Measurements from ENCODE around the gene RBM15B.

GRCh38 chr3:51378065-51378464 lies 13.0 kb upstream of the RBM15B start:
- TF ChIP-seq, protein P1, sequence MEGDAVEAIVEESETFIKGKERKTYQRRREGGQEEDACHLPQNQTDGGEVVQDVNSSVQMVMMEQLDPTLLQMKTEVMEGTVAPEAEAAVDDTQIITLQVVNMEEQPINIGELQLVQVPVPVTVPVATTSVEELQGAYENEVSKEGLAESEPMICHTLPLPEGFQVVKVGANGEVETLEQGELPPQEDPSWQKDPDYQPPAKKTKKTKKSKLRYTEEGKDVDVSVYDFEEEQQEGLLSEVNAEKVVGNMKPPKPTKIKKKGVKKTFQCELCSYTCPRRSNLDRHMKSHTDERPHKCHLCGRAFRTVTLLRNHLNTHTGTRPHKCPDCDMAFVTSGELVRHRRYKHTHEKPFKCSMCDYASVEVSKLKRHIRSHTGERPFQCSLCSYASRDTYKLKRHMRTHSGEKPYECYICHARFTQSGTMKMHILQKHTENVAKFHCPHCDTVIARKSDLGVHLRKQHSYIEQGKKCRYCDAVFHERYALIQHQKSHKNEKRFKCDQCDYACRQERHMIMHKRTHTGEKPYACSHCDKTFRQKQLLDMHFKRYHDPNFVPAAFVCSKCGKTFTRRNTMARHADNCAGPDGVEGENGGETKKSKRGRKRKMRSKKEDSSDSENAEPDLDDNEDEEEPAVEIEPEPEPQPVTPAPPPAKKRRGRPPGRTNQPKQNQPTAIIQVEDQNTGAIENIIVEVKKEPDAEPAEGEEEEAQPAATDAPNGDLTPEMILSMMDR (conservative IDR thresholded peaks at IDR 0.05; ENCODE audit: low read length) = no peak
- TF ChIP-seq EZH2phosphoT487 (IDR thresholded peaks at IDR 0.05; ENCODE audit: borderline replicate concordance, low read depth, low read length) = no peak
